ENCODE results near the gene EVI5.

Gene EVI5

GRCh38 chr1:92784639-92785500 is at the start of gene EVI5:
TSS of gene EVI5 (minus strand) at chr1:92785108. CDS start at chr1:92736546, 48,562 bp downstream.
- in situ Hi-C loops (cut with MboI; ENCODE audit: low sequenced_read_pairs), result no loop called here

- in situ Hi-C loops (cut with MboI; ENCODE audit: low sequenced_read_pairs), result no loop called here
Measured at GRCh38 chr1:92834617-92835016, 49.7 kb upstream of the EVI5 start.

GRCh38 chr1:92833840-92834239 is 48.9 kb upstream of the EVI5 start:
- in situ Hi-C loops (cut with MboI; ENCODE audit: low sequenced_read_pairs), result no loop called here

GRCh38 chr1:92832537-92833114 is 47.7 kb upstream of the EVI5 start:
- in situ Hi-C loops (cut with MboI; ENCODE audit: low sequenced_read_pairs), result no loop called here

- in situ Hi-C loops (cut with MboI; ENCODE audit: low sequenced_read_pairs), result no loop called here
Measured at GRCh38 chr1:92831762-92832536, 47.0 kb upstream of the EVI5 start, which contains the start of gene RPL5. TSS of gene RPL5 (plus strand) at chr1:92832040. CDS start at chr1:92832115, 75 bp downstream.

- in situ Hi-C loops (cut with MboI; ENCODE audit: low sequenced_read_pairs), result no loop called here
Measured at GRCh38 chr1:92831368-92831761, 46.5 kb upstream of the EVI5 start.

GRCh38 chr1:92826792-92827191 is 41.9 kb upstream of the EVI5 start:
- in situ Hi-C loops (cut with MboI; ENCODE audit: low sequenced_read_pairs), result no loop called here

- in situ Hi-C loops (cut with MboI; ENCODE audit: low sequenced_read_pairs), result no loop called here
Measured at GRCh38 chr1:92822879-92823278, 38.0 kb upstream of the EVI5 start.

- in situ Hi-C loops (cut with MboI; ENCODE audit: low sequenced_read_pairs), result no loop called here
Measured at GRCh38 chr1:92820551-92820950, 35.6 kb upstream of the EVI5 start.

GRCh38 chr1:92820024-92820423 is 35.1 kb upstream of the EVI5 start:
- in situ Hi-C loops (cut with MboI; ENCODE audit: low sequenced_read_pairs), result no loop called here

- in situ Hi-C loops (cut with MboI; ENCODE audit: low sequenced_read_pairs), result no loop called here
Measured at GRCh38 chr1:92817986-92818764, 33.3 kb upstream of the EVI5 start.

- in situ Hi-C loops (cut with MboI; ENCODE audit: low sequenced_read_pairs), result no loop called here
Measured at GRCh38 chr1:92817137-92817697, 32.3 kb upstream of the EVI5 start.

- in situ Hi-C loops (cut with MboI; ENCODE audit: low sequenced_read_pairs), result no loop called here
Measured at GRCh38 chr1:92816732-92817131, 31.8 kb upstream of the EVI5 start.

GRCh38 chr1:92808381-92808780 is 23.5 kb upstream of the EVI5 start:
- in situ Hi-C loops (cut with MboI; ENCODE audit: low sequenced_read_pairs), result no loop called here

GRCh38 chr1:92805216-92805615 is 20.3 kb upstream of the EVI5 start:
- in situ Hi-C loops (cut with MboI; ENCODE audit: low sequenced_read_pairs), result no loop called here

GRCh38 chr1:92804721-92805201 is 19.9 kb upstream of the EVI5 start:
- in situ Hi-C loops (cut with MboI; ENCODE audit: low sequenced_read_pairs), result no loop called here

GRCh38 chr1:92803140-92803887 is 18.4 kb upstream of the EVI5 start:
- in situ Hi-C loops (cut with MboI; ENCODE audit: low sequenced_read_pairs), result no loop called here

GRCh38 chr1:92797961-92798360 is 13.1 kb upstream of the EVI5 start:
- in situ Hi-C loops (cut with MboI; ENCODE audit: low sequenced_read_pairs), result no loop called here

GRCh38 chr1:92797297-92797696 is 12.4 kb upstream of the EVI5 start:
- in situ Hi-C loops (cut with MboI; ENCODE audit: low sequenced_read_pairs), result no loop called here

- in situ Hi-C loops (cut with MboI; ENCODE audit: low sequenced_read_pairs), result no loop called here
Measured at GRCh38 chr1:92795166-92795565, 10.3 kb upstream of the EVI5 start.
